Stimulated activated CD4-positive, alpha-beta T cell treated with anti-CD3 and anti-CD28 coated beads, Interleukin-12 subunit alpha, Interleukin-12 subunit beta, amount 100 ng/mL, for 24 hours (primary cell): Measurements from ENCODE around the gene PRKD3.

ENCODE experiments used
- DNase-seq, 2 experiments: peaks; one replicate each; pipeline ENCODE4 v3.0.0-alpha.2; 2020; ENCODE audit warnings: low read depth in 2 of 2

The PRKD3 gene

DNA sequence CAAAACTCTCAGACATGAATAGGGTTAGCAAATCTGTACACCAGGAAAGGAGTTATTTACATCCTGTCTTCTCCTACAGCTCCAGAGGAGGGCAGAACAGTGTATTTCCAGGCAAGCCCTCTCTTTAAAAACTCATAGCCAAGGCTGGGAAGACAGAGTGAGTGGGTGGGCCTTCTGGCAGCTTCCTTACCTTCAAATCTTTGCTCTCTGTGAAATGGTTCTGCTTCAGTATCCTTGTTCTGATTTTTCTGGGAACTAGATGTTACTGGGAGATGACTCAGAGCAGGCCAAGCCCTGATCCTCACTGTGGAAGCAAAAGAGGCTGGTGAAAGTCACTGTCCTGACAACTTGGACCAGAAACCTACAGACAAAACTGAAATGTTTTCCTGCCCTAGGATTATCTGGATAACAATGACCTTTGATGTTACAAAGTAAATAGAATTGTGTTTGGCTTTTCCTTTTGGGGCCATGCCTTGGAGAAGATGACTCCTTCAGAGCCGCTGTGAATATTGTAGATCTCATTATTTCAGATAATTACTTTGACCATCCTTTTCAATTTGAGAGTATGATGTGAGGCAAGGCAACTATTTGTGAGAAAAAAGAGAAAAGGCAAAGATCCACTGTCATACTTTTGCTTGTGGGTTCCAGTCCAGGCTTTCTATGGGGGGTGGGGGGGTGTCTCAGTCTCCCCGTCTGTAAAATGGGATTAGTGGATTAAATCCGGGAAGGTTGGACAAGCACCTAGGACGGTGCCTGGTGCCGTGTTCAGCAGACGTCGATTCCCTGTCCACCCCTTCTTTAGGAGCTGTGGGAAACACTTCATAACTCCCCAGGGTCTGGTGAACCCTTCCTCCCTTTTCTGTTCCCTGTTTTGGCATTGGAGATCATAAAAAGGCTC, 19.2 kb upstream of the PRKD3 start:
- DNase-seq = no peak

DNA sequence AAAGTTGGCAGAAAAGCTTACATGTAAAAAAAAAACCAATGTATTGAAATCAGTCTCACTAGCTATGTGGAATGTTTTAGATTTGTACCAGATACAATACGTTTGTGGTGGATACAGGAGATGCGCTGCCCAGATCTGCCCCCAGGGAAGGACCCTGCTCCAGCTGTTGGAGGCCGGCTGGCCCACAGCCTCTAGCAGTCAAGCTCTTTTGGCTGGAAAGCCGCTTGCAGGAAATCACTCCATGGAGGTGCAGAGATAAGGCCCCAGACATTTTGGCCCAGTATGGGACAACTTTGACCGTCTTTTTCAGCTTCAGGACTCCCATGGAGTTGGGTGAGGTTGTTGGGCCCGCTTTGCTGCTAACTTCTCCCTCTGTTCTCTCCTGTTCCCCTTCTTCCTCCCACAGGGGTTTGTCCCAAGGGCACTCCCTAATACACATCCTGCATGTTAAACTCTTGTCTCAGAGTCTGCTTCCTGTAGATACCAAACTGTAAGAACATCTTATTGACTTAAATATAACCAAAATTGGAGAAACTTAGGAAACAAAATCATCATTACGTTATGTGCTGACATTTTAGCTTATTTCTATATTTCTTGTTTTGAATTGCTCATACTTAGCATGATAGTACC, 18.1 kb upstream of the PRKD3 start:
- no peak for DNase-seq

DNA sequence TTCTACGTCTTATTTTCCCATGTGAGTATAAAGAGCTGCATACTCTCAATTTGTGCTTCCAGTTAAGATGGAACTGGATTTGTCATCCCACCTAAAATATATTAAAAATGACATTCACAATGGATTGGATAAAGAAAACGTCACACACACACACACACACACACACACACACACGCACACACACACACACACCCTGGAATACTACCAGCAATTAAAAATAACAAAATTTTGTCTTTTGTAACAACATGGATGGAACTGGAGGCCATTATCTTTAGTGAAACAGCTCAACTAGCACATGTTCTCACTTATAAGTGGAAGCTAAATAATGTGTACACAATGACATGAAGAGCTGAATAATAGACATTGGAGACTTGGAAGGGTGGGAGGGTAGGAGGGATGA, 16.0 kb upstream of the PRKD3 start:
- DNase-seq = no peak

DNA sequence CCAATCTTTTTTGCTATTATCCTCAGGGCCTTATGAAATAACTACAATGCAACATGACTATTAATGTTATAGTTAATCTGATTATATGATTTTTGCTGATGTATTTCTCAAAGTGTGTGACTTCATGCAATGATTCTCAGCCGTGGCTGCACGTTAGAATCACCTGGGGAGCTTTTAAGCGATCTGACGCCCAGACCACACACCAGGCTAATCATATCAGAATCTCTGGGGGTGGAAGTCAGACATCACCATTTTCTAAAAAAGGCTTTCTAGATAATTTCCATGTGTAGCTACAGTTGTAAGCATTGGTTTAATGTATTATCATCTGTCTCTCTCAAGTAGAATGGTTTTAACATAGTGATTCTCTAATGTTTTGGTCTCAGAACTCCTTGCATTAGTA, 14.3 kb upstream of the PRKD3 start:
- no peak for DNase-seq

DNA sequence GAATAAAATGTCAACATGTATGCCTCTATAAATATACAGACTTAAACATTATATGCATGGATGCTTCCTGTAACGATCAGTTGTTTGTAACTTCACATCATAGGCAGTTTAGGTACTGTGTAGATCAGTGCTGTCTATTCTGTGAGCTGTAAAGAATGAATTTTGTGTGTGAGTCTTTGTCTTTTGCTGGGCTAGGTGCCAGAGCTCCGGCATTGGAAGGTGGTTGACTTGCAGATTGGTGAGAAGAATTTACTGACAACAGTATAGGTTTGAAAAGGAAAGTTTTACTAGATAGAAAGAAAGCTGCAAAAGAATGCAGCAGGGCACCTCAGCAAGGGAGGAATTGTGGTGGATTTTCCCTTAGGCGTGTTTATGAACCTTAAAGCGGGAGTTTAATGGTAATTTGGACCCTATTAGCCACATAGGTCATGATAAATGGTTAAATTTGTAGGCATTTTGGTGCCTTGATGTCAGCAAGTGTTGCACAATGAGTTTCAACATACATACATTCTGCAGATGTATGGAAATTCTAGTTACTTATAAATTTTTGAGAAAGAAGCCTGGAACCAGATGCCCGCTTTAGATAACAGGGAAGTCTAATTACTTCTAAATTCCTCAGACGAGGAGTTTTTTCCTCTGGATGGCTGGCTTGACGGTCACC, 13.1 kb upstream of the PRKD3 start:
- no peak for DNase-seq

DNA sequence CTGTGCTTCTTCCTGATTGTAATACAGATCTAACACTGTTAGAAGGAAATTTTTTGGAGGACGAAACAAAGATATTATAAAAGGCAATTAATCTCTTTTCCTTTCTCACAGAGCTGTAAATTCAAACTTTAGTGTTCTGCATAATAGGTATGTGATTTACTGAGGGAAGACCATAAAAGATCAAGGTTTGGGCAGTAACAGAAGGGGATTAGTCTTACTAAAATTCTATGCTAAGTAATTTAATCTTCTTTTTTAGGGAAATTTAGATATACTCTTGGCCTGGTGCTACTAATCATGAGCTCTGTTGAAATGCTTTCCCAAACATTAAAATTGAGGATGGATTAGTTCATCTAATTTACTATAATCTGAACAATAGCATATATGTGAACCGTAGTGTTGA, 11.0 kb upstream of the PRKD3 start:
- DNase-seq = no peak

DNA sequence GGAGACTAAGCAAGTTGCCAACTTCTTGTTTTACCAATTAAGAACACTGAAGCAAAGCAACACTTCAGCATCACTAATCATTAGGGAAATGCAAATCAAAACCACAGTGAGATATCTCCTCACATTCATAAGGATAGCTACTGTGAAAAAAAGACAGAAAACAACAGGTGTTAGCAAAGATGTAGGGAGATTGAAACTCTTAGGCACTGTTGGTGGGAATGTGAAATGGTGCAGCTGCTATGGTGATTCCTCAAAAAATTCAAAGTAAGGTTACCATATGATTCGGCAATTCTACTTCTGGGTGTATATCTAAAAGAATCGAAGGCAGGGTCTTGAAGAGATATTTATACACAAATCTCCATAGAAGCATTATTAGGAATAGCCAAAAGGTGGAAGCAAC, 8.6 kb upstream of the PRKD3 start:
- DNase-seq = no peak

DNA sequence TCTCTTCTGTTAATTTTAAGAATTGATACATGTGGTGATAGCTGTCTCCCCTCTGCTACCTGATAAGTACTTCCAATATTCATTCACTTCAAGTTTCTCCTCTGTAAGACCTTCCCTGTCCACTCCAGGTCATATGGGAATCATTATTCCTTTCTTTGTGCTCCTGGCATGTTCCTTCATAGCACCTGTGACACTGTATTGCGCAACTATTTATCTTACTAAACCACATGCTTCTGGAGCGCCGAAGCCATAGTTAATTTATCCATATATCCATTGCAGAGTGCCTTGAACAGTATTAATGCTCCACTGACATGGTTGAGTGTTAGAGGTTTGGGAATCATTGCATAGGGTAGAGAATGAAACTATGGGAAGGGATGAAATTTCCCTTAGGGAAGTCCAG, 7.9 kb upstream of the PRKD3 start:
- no peak for DNase-seq

DNA sequence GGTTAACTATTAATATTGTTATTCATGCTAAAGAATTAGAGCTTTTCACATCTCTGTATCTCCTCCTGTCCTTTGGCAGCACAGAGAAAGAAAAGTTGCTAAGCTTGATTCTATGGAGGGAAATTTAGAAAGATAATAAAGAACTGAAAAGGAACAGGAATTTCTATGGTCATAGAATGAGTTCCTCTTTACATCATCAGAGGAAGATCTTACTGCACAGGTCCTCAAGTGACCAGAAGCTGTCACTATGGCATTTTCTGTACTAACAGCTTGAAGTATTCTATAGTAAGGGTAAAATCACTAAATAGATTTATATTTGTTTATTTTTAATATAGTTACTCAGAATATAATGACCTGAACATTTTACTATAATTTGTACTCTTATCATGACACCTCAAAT, 6.0 kb upstream of the PRKD3 start:
- DNase-seq = no peak

DNA sequence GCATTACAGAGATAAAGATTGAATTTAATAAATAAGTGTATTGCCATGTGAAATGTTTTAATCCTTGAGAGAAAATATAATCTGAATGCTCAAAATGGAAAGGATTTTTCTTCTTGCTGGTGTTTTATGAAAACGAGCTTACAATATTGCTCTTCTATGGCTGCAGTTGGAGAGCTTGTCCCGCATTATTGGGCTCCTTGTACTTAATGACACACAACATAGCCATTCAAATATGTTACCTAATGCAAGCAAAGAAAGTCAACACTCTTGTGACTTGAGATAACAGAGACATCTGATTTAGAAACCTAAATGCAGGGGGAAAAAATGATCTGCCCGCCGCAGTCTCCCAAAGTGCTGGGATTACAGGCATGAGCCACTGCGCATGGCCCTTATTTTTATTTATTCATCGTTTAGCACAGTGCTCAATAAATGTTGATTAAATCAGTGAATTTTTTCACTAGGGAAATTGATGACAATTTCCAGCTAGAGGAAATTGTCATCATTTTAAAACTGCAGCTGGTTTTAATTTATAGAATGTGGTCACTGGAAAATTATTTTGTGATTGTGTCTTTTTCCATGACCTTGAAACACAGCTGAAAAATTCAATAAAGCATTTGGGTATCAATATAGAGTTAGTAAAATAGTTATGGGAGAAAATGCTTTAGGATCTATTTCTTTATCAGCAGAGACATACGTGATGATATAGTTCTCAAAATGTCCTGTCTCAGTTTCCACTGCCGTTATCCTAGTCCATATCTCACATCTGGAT, 2.4 kb upstream of the PRKD3 start:
- no peak for DNase-seq

DNA sequence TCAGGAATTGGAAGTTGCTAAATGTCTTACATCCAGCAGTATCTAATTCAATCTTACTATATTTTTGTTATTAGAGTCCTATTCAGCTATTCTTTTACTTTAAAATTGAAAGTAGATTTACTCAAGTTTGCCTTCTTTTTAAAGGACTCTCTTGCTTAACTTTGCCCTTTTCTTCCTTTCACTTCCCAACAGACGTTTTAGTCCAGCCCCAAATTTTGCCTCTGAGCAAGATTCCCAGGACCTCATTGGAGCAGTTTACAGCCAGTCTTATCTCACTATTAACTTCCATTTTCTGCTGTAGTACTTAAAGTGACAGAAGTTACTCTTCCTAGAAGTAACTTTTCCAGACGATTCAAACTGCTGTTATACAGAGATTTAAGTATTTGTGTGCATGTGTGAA, 1.7 kb upstream of the PRKD3 start:
- no peak for DNase-seq

DNA sequence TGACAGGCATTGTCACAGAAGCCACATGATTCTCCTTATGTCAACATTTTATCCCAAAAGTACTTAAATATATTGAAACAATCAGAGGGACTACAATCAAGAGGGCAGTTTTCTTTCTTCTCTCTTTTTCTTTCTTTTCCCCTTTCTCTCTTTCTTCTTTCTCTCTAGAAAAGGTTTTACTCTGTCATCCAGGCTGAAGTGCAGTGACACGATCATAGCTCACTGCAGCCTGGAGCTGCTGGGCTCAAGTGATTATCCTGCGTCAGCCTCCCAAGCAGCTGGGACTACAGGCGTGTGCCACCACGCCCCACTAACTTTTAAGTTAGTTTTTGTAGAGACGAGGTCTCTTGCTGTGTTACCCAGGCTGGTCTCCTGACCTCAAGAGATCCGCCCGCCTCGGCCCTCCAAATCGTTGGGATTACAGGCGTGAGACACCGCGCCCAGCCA, 1.0 kb upstream of the PRKD3 start:
- no peak for DNase-seq

DNA sequence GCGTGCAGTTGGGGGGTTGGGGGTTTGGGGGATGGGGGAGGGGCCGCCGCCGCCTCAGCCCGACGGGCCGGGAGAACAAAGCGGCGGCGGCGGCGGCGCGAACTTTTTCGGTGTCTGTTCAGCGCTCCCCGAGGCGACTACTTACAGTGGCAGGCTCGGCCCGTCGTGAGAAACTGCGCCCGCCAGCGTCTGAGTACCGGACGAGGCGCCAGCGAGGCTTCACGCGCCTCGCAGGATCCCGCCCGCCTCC, 172 bp downstream of the PRKD3 start:
- no peak for DNase-seq

DNA sequence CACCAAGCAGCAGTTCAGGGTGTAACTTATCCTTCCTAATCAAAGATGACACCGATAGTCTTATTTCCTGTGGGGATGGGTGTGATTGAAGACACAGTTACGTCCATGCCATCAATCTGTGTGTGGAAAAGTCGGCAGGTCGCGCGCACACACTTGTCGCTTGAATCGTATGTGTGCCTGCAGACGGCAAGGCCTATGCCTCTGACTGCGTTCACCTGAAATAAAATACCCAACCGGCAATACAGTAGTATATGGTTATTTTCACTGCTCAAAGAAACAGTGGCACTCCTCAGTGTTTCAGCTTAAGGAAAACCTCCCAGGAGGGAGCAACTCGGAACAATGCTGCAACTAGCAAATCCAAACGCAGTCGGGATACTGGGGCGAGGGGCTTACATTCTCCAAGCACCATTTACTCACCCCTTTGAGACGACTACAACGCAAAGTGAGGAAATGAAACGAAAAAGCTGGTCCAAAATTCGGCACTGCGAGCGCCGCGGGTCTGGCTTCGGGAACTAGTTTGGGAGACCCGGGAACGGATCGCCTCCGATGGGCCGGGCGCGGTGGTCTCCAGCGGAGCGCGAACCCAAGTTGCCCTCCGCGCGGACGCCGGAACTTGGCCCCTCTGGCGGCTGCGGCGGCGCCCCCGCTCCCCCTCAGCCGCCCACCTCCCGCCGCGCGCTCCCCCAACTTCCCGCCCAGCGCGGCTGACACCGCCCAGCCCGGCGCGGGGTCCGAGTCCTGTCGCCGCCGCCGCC, 675 bp downstream of the PRKD3 start:
- peak in 1 of 2 experiments; percentile 6 for DNase-seq

DNA sequence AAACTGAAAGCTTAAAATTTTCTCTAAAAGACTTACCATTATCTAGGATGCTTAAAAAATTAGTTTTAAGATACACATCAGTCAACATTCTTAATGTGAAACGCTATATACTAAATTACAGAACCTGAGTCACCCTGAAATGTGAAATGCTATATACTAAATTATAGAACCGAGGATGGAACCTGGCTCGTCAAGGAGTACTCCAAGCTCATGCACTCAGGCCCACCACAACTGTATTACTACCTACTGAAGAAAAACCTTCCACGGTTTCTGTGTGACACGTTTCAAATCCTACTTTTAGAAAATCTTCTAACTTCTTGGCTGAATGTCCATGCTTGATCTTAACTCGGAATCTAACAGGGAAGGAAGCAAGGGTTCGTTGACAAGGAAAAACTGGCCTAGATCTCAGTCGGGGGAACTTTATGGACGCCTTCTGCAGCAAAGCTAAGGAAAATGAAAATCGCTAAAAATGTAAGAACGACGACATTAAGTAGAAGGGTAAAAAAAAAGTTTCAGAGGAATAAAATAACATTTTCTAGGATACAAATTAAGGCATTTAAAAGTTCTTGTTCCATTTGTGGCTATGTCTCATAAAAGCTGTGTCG, 1.4 kb downstream of the PRKD3 start:
- no peak for DNase-seq

DNA sequence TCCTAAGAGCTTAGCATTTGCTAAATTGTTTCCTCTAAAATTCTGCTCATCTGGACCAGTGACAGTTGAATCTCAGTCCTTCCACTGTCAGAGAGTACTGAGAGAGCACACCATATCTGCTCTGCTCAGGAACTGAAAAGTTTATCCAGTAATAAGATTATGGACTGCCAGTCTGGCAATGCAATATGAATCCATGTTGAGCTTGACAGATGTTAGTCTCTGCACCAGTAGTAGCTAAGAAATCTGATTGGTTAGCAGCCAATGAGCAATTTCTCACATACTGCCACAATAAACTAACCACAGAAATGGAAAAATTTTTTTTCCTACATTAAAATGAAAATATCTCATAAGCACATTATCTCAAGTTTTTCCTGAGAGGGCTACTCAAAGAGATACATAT, 2.3 kb downstream of the PRKD3 start:
- no peak for DNase-seq

DNA sequence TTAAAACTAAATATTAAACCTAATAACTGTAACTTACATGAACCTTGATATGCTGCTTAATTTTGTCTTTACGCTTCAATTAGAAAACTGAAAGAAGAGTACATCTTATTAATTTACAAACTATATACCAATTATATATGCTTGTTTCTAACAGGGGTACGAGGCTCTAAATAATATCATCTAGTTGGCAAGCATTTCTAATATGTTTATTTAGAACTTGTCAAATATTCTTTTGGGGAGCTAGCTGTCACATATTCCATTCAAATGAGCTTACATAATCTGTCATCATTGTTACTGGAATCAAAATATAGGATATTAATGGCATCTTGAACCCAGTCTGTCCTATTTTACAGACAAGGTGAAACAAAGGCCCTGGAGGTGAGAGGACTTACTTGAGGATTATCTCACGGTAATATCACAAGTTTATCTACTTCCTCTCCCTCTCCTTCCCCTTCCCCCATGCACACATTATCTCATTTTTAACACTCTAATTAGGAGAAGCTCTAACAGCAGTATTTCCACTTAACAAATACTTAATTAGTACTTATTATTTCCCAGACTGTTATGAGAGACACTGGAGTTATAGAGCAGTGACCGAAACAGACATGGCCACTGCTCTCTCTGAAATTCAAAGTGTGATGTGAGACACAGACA, 3.5 kb downstream of the PRKD3 start:
- DNase-seq = no peak

DNA sequence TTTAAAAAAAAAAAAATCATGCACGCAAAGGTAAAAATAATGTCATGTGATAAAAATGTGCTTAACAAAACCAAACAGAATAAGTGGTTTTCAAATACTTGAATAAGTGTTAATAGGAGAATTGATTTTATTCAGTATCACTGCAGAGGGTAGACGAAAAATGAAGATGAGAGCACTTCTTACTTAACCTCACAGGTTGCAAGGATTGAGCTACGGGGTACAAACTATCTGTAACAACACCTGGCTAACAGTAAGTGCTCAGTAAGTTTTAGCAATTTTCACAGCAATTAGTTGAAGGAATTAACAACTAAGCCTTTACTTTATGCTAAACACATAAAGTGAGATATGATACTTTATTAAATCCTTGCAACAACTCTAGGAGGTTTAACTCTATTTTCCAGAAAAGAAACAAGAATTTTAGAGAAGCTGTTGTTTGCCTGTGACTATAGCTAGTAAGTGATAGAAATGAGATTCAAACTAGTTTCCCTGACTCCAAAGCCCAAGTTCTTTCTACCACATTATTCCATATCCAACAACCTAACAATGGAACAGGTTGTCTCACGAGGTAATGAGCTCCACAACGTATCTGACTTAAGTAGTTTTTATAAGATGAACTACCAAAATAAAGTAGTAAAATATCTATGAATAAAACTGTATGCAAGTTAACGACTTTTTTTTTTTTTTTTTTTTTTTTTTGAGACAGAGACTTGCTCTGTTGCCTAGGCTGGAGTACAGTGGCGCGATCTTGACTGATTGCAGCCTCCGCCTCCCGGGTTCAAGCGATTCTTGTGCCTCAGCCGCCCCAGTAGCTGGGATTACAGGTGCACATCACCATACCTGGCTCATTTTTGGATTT, 4.7 kb downstream of the PRKD3 start:
- no peak for DNase-seq

DNA sequence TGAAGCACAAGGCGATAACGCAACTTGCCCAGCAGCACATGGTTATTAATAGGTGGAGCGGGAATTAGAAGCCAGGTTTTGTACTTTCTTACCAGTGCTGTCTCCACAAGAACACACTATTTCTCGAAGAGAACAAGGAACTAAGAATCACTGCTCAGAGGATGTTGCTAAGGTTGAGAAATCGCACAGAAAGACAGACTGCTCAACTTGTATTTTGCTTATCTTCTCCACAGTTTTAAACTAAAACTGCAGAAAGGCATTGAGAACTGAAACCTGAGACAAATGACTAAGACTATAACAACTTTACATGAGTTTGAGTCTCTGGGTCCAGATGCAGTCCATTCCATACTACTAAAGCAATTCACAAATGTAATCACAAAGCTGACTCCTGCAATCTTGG, 6.2 kb downstream of the PRKD3 start:
- DNase-seq = no peak

DNA sequence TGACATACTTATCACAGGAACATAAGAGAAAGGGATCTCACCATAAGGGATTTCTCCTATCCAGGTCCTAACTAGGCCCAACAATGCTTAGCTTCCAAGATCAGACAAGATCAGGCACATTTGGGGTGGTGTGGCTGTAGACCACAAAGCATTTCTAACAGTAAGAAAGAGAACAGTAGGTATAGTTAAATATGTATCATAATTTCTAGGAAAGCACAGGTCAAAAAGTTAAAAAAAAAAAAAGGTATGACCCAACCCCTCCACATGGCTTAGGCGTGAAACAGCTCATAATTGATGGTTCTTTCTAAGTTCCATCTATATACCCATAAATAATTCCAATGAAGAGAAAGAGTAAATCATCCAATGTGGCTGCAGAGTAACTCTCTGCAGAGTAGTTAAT, 6.9 kb downstream of the PRKD3 start:
- no peak for DNase-seq
